Measurements from ENCODE around the gene LBHD1.

LBHD1 gene

DNA sequence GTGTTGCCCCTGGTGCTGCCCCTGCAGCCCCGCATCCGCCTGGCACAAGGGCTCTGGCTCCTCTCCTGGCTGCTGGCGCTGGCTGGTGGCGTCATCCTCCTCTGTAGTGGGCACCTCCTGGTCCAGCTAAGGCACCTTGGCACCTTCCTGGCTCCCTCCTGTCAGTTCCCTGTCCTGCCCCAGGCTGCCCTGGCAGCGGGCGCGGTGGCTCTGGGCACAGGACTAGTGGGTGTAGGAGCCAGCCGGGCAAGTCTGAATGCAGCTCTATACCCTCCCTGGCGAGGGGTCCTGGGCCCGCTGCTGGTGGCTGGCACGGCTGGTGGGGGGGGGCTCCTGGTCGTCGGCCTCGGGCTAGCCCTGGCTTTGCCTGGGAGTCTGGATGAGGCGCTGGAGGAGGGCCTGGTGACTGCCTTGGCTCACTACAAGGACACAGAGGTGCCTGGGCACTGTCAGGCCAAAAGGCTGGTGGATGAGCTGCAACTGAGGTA, 58.7 kb downstream of the LBHD1 start:
- no peak for DNase-seq

All from activated CD4-positive, alpha-beta T cell treated with anti-CD3 and anti-CD28 coated beads for 4 hours (primary cell).